GM21528 (cell line): ENCODE data around the gene OR2T34.
A peak's percentile ranks its signal among the peaks of the same experiment; 100 is the strongest.
"Not testable (repeated sequence)": the region's sequence is repeated elsewhere in the genome, so short reads cannot be mapped to it uniquely, and the experiment has no call there.

ENCODE experiments used
- ATAC-seq: cut with Tn5 transposase; IDR thresholded peaks from one replicate; pipeline ENCODE4 v1.9.1; 2021; ENCODE audit warnings: mild to moderate bottlenecking, moderate library complexity; ENCODE audit not compliant: unreplicated experiment, low FRiP score

The OR2T34 gene, protein sequence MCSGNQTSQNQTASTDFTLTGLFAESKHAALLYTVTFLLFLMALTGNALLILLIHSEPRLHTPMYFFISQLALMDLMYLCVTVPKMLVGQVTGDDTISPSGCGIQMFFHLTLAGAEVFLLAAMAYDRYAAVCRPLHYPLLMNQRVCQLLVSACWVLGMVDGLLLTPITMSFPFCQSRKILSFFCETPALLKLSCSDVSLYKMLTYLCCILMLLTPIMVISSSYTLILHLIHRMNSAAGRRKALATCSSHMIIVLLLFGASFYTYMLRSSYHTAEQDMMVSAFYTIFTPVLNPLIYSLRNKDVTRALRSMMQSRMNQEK

GRCh38 chr1:248574657-248575056 lies at the start of gene OR2T34:
Gene OR2T34, minus strand, starts transcription at chr1:248574757. Its CDS starts 0 bp downstream, at chr1:248574757.
- not testable (repeated sequence) for ATAC-seq

- no peak for ATAC-seq
These were observed 48.0 kb upstream of the OR2T34 start for GRCh38 chr1:248622570-248623001.

- no peak for ATAC-seq
These were observed 47.2 kb upstream of the OR2T34 start for GRCh38 chr1:248621770-248622169.

GRCh38 chr1:248618878-248619277 lies 44.3 kb upstream of the OR2T34 start:
- ATAC-seq = no peak

DNA sequence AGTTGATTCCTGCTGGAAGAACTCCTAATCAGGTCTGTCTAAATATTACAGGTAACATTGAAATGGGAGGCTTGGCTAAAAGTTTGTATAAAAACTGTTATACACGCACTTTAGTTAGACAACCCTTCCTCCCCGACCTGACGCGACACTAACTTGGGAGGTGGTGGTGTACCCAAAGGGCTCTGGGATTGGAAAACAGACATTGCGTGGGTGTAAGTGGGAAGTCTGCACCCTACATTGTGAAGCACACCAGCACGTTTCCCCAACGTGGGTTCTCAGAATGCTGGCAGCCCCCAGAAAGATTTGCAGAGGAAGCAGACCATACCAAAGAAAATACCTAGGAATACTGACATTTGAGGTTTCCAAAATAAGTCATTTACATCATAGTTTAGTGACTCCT lies 43.6 kb upstream of the OR2T34 start:
- ATAC-seq = no peak

DNA sequence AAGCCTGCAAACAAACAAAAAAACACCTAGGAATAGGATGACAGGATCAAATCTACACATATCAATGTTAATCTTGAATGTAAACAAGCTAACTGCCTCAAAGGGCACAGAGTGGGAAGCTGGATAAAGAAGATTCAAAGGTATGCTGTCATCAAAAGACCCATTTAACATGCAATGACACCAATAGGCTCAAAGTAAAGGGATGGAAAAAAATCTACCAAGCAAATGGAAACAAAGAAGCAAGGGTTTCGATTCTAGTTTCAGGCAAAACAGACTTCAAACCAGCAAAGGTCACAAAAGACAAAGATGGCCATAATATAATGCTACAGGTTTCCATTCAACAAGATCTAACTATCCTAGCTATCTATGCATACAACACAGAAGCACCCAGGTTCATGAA lies 39.2 kb upstream of the OR2T34 start:
- ATAC-seq = no peak

GRCh38 chr1:248611883-248612414 lies 37.4 kb upstream of the OR2T34 start:
- no peak for ATAC-seq

DNA sequence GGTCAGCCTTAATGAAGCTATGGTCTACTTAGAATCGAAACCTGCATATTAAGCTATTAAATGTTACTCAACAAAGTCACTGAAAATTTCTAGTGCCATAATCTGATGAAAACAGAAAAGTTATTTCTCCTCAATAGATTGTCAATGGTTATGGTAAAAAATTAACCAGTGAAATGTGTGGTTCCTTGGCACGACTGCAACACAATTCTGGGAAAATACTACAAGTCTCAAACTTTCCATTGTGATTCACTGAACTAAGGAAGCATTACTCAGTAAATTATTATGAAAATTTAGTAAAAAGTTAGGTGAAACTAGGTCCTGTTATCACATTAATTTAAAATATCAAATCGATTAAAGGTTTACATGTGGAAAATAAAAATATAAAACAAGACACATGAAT lies 35.7 kb upstream of the OR2T34 start:
- no peak for ATAC-seq

- no peak for ATAC-seq
These were observed 24.8 kb upstream of the OR2T34 start for GRCh38 chr1:248599396-248599795.

DNA sequence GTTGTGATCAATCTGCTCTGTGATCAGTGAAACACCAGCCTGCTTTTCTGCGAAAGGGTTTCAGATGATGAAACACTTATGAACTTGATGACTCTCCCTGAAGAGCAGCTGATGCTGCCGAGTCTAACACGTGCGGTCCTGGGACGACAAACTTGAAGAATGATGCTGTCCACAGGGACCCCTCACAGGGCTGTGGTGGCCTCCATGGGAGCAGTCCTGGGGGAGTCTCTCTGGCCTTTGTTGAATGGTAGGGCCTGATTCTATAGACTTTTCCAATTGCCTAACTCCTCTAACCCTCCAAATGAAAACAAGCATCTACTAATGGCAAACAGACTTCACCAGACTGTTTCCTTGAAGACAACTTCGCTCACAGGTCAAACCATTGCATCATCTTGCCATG lies 23.0 kb upstream of the OR2T34 start, which contains the start of gene OR2T10:
OR2T10 (minus strand) TSS at position 112 of the 400 bp plus-strand sequence. CDS start 3,932 bp downstream, outside the sequence.
- no peak for ATAC-seq

GRCh38 chr1:248596615-248597014 lies 22.1 kb upstream of the OR2T34 start:
- ATAC-seq = no peak

- ATAC-seq = no peak
These were observed 18.7 kb upstream of the OR2T34 start for GRCh38 chr1:248593226-248593625.

GRCh38 chr1:248592655-248593054 lies 18.1 kb upstream of the OR2T34 start:
- ATAC-seq = no peak

DNA sequence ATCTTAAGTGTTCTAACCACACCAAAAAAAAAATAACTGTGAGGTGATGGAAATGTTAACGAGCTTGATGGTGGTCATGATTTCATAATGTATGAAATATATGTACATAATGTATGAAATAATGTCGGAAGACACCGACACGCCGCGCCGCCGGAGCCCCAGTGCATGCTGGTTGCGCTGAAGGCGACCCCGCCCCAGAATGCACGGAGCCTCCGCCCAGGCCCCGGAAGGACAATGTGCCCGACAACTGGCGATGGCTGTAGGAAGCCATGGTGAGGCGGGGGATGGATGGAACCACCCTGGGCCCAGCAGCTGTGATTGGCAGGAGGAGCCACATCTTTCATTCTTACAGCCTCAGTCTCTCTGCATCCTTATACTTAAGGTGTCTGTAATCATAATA lies 15.5 kb upstream of the OR2T34 start:
- no peak for ATAC-seq

GRCh38 chr1:248589334-248589733 lies 14.8 kb upstream of the OR2T34 start:
- ATAC-seq = no peak

GRCh38 chr1:248585266-248585665 lies 10.7 kb upstream of the OR2T34 start:
- ATAC-seq = no peak

- no peak for ATAC-seq
These were observed 1.9 kb upstream of the OR2T34 start for GRCh38 chr1:248576260-248576980.

DNA sequence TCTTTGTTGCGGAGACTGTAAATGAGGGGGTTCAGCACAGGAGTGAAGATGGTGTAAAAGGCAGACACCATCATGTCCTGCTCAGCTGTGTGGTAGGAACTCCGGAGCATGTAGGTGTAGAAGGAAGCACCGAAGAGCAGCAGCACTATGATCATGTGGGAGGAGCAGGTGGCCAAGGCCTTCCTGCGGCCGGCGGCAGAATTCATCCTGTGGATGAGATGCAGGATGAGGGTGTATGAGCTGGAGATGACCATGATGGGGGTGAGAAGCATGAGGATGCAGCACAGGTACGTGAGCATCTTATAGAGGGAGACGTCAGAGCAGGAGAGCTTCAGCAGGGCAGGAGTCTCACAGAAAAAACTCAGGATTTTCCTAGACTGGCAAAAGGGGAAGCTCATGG lies 701 bp downstream of the OR2T34 start:
- not testable (repeated sequence) for ATAC-seq

GRCh38 chr1:248572049-248572448 lies 2.5 kb downstream of the OR2T34 start:
- peak; percentile 100 for ATAC-seq

DNA sequence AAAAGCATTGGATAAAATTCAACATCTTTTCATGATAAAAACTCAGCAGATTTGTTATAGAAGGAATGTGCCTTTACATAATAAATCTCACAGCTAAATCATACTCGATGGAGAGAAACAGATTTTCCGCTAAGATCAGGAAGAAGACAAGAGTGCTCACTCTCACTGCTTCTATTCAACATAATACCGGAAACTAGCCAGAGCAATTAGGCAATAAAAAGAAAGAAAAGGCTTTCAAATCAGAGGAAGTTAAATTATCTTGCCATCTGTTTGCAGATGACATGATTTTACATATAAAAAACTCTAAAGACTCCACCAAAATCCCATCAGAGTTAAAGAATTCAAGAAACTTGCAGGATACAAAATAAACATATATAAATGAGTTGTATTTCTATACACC lies 3.7 kb downstream of the OR2T34 start:
- not testable (repeated sequence) for ATAC-seq

GRCh38 chr1:248569049-248569448 lies 5.5 kb downstream of the OR2T34 start:
- not testable (repeated sequence) for ATAC-seq
